HG03064 (cell line): ENCODE results near the gene KRTAP13-1.

Source experiments
- ATAC-seq: cut with Tn5 transposase; IDR thresholded peaks from one replicate; pipeline ENCODE4 v1.9.1; 2021; ENCODE audit warnings: low read depth; ENCODE audit not compliant: unreplicated experiment

The KRTAP13-1 gene

DNA sequence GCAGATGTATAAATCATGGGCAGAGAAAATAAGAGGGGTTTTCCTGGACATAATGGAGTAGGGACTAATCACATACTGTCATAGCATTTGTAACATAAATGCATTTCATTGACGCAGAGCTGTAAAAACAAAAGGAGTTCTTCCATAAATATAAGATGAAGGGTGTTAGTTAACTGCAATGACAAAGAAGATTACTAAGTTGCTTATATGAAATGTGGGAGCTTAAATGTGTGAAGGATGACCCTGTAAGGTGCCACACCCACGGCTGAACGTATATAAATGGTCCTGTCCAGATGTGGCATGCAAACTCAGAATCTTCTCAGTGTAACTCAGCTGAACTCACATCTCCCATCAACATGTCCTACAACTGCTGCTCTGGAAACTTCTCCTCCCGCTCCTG is at the start of gene KRTAP13-1:
TSS of gene KRTAP13-1 (plus strand) at position 301 of the 400 bp plus-strand sequence. CDS start at position 357, 56 bp downstream.
- no peak for ATAC-seq

- no peak for ATAC-seq
Observed at GRCh38 chr21:30348506-30348905, 47.3 kb upstream of the KRTAP13-1 start, which contains the start of gene KRTAP23-1. KRTAP23-1 (minus strand) TSS chr21:30348606; CDS start chr21:30348606, 0 bp downstream.

- no peak for ATAC-seq
Observed at GRCh38 chr21:30349572-30349971, 46.3 kb upstream of the KRTAP13-1 start.

- ATAC-seq: no peak
Observed at GRCh38 chr21:30351534-30351933, 44.3 kb upstream of the KRTAP13-1 start.

DNA sequence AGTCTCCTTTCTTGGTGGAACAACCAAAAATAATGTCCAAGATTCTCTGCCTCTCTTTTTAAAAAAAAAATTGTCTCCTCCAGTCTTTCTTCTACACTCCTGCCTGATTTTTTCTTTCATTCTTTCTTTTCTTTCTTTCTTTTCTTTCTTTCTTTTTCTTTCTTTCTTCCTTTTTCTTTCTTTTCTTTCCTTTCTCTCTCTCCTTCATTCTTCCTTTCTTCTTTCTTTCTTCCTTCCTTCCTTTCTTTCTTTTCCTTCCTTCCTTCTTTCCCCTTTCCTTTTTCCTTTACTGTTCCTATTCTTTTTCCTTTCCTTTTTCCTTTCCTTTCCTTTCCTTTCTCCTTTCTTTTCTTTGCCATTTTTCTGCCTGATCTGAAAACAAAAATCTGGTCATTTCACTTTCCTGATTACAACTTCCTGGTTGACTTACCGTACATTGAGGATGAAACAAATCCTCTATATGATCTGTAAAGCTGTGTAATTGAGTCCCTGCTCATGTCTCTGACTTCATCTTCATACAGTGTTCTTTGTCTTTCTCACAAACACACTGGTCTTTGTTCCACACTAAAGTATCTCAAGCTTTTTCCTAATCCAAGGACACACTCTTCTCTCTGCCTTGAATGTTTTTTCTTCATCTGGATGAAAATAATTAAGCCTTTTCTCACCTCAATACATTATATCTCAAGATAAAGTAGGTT is 41.4 kb upstream of the KRTAP13-1 start:
- no peak for ATAC-seq

DNA sequence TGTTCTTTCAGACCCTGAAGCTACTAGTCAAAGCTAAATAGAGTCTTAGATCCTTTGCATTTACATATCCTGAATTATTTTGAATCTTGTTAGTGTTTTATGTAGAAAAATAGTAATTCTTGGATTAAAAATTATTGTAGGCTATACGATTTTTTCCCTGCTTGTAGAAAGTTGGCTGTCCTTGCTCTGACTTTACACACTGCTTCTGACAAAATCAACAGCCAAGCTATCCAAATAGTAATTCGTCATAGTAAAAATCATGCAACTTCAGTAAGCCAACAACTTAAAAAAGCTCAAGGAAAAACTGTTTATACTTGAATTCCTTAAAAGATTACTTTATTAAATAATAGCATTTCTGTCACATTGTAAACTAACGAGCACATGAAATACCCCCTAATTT is 39.9 kb upstream of the KRTAP13-1 start:
- ATAC-seq: no peak

- no peak for ATAC-seq
Observed at GRCh38 chr21:30372139-30372770, 23.6 kb upstream of the KRTAP13-1 start, which contains the start of gene KRTAP13-2. KRTAP13-2 (minus strand) TSS chr21:30372271; CDS start chr21:30372213, 58 bp downstream.

DNA sequence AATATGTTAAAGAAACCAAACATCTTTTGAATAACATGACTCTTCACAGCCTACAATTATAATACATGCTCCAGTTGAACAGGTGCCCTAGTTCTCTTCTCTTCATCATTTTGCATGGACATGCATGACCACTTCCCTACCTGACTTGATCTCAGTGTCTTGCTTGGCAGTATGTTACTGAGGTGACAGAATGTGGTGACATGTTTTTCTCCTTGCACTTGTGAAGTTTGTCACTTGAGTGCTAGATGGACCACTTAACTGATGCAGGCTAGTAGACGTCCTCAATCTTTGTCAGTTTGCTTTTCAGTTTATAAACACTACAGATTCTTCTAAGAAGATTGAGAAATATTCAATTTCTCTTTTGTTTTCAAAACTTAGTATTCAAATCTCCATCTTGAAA is 13.6 kb upstream of the KRTAP13-1 start:
- no peak for ATAC-seq

GRCh38 chr21:30391492-30392025 is 4.3 kb upstream of the KRTAP13-1 start:
- no peak for ATAC-seq

- no peak for ATAC-seq
Observed at GRCh38 chr21:30408782-30409494, 13.1 kb downstream of the KRTAP13-1 start.

DNA sequence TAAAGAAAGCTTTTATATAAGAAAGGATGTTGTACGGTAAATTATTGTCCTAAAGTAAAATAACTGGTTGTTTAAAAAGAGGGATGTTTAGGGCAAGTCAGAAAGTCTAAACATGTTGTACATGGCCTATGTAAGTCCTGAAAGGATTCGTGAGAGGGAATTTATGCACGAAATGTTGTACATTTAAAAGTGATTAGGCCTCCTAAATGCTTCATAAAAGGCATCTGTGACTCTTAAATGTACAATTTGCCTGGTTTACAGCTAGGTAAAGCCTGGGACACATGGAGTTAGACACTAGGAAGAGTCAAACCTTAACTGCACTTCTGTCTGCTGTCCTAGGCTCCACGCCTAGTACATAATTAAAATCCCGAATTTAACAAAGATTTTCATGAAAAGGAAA is 20.2 kb downstream of the KRTAP13-1 start:
- ATAC-seq: no peak

DNA sequence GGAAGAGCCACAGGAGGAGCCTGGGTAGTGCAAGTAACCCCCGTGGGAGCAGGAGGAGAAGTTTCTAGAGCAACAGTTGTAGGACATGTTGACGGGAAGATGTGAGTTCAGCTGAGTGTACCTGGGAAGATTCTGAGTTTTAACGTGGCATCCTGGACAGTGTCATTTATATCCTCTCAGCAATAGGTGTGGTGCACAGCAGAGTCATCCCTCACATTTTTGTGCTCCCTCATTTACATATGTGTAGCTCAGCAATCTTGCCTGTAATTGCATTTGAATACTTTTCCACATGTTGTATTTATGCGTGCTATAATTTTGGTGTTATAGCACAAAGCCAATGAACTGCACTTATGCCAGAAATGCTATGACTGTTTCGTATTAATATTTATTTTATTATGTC is 30.0 kb downstream of the KRTAP13-1 start, which contains the start of gene KRTAP13-3:
TSS of gene KRTAP13-3 (minus strand) at position 101 of the 400 bp plus-strand sequence. CDS start at position 87, 14 bp downstream.
- ATAC-seq: no peak

DNA sequence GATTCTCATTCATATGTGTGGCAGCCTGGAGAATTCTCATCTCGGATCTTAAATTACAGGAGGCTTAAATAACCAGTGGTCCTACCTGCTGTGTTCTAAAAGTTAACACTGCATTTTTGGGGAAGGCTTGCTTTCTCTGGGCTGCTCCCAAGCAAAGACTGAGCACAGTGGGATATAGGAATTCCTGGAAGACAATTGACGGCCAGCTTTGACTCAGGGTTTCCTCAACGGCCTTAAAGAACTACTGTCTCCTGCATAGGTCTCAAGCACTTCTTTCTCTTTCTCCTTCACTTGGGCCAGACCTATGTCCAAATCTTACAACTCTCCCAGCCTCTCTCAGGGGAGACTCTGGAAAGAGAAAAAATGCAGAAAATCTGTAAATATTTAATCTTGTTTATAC is 30.9 kb downstream of the KRTAP13-1 start:
- no peak for ATAC-seq

DNA sequence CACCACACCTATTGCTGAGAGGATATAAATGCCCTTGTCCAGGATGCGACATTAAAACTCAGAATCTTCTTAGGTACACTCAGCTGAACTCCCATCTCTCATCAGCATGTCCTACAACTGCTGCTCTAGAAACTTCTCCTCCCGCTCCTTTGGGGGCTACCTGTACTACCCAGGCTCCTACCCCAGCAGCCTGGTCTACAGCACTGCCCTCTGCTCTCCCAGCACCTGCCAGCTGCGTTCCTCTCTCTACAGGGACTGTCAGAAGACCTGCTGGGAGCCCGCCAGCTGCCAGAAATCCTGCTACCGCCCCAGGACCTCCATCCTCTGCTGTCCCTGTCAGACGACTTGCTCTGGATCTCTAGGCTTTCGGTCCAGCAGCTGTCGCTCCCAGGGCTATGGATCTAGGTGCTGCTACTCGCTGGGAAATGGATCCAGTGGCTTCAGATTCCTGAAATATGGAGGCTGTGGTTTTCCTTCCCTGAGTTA is 34.4 kb downstream of the KRTAP13-1 start, which contains the start of gene KRTAP13-4:
TSS of gene KRTAP13-4 (plus strand) at position 51 of the 486 bp plus-strand sequence. CDS start at position 107, 56 bp downstream.
- no peak for ATAC-seq

DNA sequence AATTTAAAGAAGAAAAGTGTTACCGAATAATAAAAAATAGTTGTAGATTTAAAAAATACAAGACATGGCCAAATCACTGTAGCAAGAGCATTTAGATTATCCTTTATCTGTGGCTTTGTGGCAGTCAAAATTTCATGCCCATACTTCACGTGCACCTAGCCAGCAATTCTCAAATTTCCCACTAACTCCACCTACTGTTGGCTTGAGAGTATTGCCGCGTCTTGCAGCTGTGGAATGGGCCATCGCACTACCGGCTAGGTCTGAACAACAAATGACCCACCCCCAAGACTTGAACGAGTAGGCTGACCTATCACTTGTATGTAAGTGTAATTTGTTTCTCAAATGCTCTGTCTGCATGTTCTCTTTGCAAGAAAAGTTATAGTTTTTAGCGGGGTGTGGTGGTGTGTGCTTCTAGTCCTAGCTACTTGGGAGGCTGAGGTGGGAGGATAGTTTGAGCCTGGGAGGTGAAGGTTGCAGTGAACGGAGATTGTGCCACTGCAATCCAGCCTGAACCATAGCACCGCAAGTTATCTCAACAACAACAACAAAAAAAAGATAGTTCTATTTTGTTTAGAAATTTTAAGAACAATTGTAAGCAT is 38.3 kb downstream of the KRTAP13-1 start:
- no peak for ATAC-seq

DNA sequence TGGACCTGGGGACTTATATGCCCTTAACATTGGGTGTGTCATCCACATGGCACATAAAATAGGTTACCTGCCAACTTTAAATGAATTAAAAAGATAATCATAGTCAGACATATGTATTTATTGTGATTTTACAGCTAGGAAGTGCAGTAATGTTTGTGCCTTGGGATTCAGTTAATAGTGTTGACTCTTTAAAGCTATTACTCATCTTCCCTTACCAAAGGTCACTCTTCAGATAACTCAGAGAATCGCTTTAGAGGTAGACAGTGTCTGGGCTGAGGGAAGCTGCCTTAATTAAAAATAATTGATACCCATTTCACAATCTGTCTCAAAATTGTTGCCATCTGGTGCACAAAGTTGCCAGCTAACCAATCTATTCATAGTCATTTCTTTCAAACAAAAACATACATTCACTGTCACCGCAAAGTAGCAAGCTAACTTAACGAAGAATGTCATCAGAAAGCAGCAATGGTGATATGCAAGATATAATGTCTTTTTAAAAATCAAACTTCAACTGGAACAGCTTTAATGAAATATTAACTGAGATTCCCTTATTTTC is 41.3 kb downstream of the KRTAP13-1 start:
- ATAC-seq: no peak

- ATAC-seq: no peak
Observed at GRCh38 chr21:30439975-30440374, 44.1 kb downstream of the KRTAP13-1 start, which contains the start of gene KRTAP15-1. KRTAP15-1 (plus strand) TSS chr21:30440275; CDS start chr21:30440328, 53 bp downstream.

DNA sequence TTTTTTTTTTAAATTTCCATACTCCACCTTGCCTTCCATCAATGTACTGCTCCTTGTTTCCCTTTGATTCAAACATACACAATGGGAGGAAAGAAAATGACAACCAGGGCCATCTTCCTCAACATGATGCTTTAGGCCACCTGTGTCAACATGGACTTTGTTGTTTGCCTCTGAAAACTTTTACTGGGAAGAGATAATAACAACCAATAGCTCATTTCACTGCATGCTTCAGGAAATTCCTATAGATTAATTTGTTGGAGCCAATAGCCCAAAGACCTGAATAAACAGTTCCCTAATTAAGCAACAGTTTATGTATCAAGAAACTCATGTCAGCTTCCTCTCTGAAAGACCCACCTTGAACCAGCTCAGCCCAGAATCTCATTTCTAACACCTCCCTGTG is 47.4 kb downstream of the KRTAP13-1 start:
- ATAC-seq: no peak

DNA sequence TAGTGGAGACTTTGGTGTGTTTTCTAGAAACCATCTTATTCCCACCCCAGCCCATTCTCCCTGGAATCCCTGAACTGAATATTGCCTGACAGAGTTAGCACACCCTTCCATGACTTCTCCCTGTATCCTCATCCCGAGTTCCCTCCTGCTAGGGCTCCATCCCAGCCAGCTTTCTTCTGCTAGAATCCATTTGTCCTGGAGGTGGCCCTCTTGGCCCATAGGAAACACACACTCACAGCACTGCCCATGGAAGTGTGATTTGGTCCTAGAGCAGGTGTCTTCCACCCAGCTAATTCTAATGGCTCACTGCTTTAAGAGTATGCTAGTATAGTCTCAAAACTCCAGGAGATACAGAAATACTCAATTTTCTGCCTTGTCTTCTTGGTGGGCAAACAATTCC is 48.4 kb downstream of the KRTAP13-1 start:
- no peak for ATAC-seq
